Measurements from ENCODE around the gene TRIM16.
A peak's percentile ranks its signal among the peaks of the same experiment; 100 is the strongest.
"Not testable (repeated sequence)": the region's sequence is repeated elsewhere in the genome, so short reads cannot be mapped to it uniquely, and the experiment has no call there.

The TRIM16 gene

GRCh38 chr17:15658296-15658695 is 25.8 kb downstream of the TRIM16 start:
- no peak for DNase-seq (ENCODE audit: low read depth)

DNA sequence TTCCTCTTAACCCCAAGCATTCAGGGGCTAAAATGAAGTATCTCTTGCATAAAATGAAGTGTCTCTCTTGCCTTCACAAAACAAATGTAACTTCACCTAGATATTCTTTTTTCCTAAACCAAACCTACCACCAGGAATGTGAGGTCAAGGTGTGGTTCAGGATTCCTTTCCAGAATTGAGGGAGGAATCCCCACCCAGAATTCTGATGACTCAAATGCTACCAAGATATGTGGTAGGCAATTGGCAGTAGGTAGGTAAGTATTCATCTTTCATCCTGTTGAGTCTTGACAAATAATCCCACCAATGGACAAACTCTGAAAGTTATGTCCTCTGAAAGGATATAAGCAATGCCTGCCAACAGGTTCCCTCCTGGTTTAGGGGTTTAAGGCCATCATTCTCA is 26.2 kb downstream of the TRIM16 start:
- DNase-seq (ENCODE audit: low read depth) = no peak

DNA sequence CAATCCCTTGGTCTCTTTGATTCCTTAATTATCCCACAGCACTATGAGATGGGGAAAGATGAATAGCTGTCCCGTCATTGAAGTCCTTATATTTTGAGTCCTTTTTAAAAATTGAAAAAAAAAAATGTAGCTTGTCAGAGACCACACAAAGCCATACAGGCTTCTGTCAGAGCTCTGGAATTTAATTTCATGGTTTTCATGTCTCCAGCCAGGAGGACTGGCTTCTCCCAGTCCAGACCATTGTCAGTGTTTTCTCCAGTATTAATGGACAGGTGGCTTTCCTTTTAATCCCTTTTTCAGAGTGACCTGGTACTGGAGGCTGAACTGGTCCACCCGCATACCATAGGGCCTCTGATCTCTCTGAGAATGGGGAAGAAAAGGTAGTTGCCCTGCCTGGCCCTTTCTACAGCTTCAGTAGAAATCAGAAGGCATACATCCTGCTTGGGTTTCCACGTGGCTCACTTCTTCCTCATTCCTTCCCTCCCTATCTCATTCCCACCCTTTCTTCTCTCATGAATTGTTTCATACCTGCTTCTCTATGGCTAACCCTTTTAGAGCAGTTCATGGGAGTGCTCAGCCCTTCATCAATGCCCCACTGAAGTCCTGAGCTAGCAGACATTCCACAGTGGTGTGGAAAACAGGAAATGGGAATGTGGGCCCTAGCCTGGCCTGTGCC is 29.1 kb downstream of the TRIM16 start:
- no peak for DNase-seq (ENCODE audit: low read depth)

DNA sequence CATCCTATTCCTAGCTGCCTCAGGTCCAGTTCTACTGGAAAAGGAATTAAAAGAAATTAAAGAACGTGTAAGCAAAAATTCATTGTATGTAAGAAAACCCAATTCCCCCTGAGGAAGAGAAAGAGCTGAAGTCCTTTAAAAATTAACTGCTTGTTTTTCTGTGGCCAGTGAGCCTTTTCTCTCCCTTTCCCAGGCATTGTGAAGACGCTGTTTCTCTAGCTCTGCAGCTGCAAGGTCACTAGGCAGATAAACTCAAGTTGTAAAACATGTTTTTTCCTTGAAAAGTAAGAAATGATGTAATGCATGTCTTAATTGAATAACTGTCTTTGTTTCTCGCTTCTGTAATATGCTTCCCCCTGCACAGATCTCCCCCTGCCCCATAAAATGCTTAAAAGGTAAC is 29.7 kb downstream of the TRIM16 start:
- not testable (repeated sequence) for DNase-seq (ENCODE audit: low read depth)

GRCh38 chr17:15652960-15653359 is 31.2 kb downstream of the TRIM16 start:
- no peak for DNase-seq (ENCODE audit: low read depth)

DNA sequence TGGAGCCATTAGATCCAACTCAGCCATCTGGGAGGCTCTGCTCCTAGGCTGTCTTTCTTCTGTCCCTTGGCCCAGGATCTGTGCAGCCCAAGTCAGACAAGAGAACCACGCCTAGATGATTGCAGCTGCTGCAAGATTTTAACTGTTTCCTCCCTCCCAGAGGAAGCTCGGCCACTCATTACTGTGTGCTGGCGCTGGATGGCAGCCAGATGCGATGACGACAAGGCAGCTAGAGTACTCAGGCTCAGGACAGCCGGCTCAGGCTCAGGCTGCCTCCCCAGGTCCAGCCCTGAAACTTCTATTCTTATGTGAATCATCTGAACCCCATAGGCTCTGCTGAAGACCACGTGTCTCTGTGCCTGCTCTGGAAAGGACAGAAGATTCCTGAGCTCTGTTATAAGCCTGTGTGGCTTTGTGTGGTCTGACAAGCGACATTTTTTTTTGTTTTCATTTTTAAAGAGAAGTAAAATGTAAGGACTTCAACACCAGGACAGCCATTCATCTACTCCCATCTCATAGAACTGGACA is 32.5 kb downstream of the TRIM16 start:
- peak; percentile 99 for DNase-seq (ENCODE audit: low read depth)

DNA sequence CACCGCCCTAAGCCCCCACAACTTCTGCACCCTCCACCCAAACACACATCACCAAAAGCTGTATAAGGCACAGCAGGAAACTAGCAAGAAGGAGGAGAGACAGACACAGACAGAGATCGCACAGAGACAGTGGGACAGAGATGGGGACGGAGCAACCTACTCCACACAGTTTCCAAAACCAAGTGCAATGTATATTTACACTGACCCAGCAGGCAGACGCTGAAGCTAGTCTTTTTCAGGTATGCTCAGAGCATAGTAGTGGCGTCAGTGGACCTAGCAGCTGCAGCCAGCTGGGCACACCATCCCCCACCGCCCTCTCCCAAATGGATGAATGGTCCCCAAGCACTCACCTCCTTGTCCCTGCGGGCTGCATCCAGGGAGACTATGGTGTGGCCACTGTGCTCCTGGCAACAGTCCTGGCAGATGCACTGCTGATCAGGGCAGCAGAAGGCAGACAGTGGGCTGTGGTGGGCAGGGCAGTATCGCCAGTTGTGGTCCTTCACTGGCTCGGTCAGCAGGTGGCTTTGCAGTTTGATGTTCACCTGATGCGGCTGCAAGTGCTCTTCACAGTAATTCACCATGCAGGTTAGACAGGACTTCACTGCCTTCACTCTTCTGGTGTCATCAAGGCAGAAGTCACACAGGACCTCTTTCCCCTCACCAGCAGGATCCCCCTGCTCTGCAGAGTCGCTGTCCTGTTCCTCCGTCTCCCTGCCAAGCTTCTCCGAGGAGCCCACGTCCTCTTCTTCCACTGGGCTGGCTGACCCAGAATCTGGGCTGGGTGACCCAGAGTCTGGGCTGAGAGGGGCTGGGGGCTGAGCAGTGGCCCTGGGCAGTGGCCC is 33.1 kb downstream of the TRIM16 start:
- DNase-seq (ENCODE audit: low read depth) = no peak

DNA sequence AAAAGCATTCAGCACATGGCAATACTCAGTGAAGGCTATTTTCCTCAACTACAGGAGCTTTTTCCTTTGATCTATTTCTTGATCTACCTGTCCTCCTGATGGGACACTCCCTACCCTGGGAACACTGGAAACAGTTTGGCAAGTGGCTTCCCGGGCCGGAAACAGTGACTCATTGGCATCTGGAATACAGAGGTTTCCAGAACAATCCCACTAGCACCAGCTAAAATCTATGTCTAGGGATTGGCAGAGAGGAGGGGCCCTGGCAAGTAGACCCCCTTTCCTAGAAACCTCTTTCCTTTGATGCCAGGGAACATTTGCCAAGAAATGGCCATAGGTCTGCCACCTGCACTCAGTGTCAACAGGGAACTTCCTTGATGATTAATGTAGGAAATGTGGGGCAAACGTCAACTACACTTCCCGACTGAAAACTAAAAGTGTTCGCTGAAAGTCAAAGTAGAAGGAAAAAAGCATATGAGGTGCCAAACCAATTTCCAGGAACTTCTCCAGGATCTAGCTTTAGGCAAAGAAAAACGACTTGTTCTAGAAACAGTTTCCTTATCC is 34.2 kb downstream of the TRIM16 start:
- DNase-seq (ENCODE audit: low read depth) = peak; percentile 47

GRCh38 chr17:15648386-15648785 is 35.7 kb downstream of the TRIM16 start:
- no peak for DNase-seq (ENCODE audit: low read depth)

- DNase-seq (ENCODE audit: low read depth) = peak; percentile 67
These were observed 38.2 kb downstream of the TRIM16 start for GRCh38 chr17:15645942-15646312.

- peak; percentile 40 for DNase-seq (ENCODE audit: low read depth)
These were observed 38.8 kb downstream of the TRIM16 start for GRCh38 chr17:15645099-15645941.

- DNase-seq (ENCODE audit: low read depth) = not testable (repeated sequence)
These were observed 41.4 kb downstream of the TRIM16 start for GRCh38 chr17:15642505-15643251.

DNA sequence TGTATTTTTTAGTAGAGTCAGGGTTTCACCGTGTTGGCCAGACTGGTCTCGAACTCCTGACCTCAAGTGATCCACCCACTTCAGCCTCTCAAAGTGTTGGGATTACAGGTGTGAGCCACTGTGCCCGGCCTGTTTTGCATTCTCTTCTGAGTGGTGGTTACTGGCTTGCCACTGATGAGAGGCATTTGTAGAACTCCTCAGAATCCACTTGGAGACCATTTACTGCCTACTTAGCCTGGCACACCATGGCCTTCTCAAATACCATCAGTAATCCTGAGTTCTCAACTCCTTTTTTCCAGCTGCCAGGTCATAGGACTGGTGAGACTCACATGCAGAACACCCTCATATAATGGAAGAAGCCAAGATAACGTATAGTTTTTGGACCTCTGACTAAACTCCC is 42.1 kb downstream of the TRIM16 start:
- DNase-seq (ENCODE audit: low read depth) = not testable (repeated sequence)

DNA sequence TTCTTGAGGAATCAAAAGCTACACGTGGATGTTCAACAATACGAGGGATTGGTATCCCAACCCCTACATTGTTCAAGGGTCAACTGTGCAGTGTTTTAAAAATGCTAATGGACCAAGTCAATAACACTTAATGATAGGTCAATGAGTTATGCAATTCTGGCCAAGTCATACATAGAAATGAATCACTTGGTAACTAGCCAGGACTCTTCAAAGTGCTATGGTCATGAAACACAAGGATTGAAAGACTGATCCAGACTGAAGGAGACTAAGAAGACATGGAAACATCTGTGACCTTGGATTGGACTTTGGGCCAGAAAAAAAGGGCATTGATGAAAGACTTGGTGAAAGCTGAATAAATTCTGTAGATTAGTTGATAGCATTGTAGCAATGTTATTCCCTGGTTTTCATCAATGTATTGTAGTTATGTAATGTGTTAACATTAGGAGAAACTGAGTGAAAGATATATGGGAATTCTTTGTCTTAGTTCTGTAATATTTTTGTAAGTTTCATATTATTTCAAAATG is 53.1 kb downstream of the TRIM16 start:
- not testable (repeated sequence) for DNase-seq (ENCODE audit: low read depth)

DNA sequence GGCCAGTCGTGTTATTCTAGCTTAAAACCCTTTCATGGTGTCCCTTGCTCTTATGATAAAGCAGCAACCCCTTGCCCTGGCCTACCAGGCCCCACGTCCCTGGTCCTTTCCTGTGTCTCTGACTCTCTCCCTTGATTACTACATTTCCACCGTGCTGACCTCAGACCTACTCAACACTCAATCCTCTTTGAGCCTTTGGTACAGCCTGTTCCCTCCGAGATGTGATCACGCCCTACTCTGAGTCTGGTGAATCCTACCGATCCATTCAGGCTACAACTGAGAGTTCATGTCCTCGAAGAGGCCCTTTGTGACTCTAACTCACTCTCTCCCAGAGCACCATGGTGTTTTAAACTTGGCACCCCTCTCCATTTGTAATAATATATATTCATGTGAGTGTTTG is 54.1 kb downstream of the TRIM16 start:
- DNase-seq (ENCODE audit: low read depth) = not testable (repeated sequence)

- peak; percentile 70 for DNase-seq (ENCODE audit: low read depth)
These were observed 60.4 kb downstream of the TRIM16 start for GRCh38 chr17:15623661-15624209.

- not testable (repeated sequence) for DNase-seq (ENCODE audit: low read depth)
These were observed 60.9 kb downstream of the TRIM16 start for GRCh38 chr17:15623255-15623654.

- DNase-seq (ENCODE audit: low read depth) = not testable (repeated sequence)
These were observed 62.0 kb downstream of the TRIM16 start for GRCh38 chr17:15622124-15622523.

- DNase-seq (ENCODE audit: low read depth) = not testable (repeated sequence)
These were observed 64.6 kb downstream of the TRIM16 start, which contains the start of gene FBXW10B for GRCh38 chr17:15619331-15620058. FBXW10B (minus strand) TSS chr17:15619704; CDS start chr17:15619512, 192 bp downstream.

GRCh38 chr17:15616828-15617227 is 67.3 kb downstream of the TRIM16 start:
- not testable (repeated sequence) for DNase-seq (ENCODE audit: low read depth)

All from fibroblast of gingiva (primary cell).